ENCODE measurements around the gene GNB2.

The GNB2 gene

DNA sequence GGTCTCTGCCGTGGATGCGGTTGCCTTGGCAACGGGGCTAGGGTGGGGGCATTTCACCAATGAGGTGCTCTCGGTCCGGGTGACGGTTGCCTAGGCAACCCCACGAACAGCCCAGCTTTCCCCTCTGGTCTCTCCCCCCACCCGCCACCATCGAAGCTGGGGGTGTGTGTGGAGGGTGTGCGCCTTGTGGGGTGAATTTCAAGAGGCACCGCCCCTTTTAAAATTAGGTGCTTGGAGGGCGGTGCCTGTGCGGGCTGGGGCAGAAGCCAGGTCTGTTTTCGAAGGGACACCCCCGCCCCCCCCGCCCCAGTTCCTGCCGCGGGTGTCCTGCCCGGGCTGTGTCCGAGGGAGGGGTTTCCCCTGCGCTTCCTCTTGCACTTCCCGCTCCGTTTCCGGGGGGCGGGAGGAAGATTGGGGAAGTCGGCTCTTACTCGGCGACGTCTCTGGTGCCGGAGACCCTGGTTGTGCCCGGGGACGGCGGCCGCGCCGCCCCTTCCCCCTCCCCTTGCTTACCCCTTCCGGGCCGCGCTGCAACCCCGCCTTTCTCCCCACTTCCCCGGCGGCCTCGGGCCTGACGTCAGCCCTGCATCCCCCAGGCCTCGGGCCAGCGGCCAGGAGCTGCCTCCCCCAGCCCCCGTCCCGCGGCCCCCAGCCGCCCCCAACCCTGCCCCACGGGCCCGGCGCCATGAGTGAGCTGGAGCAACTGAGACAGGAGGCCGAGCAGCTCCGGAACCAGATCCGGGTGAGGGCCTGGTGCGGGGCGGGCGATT lies 2.2 kb downstream of the GNB2 start:
- DNase-seq (ENCODE audit: low spot score) (peak; percentile 80), ATAC-seq (ENCODE audit: low read depth) (peak; percentile 30)
- Histone ChIP-seq H3K27me3 (ENCODE audit: insufficient read depth, poor library complexity, severe bottlenecking) (no peaks in the 10 kb centered on the region), H3K36me3 (ENCODE audit: low read depth) (peaks cover 42% of the 10 kb centered on the region), H3K4me1 (ENCODE audit: insufficient read depth, poor library complexity, severe bottlenecking) (no peaks in the 10 kb centered on the region), H3K27ac (ENCODE audit: poor library complexity, severe bottlenecking) (peak overlapping the region; percentile 75), H3K4me3 (ENCODE audit: severe bottlenecking) (peak overlapping the region; percentile 92), H3K9me3 (ENCODE audit: severe bottlenecking) (no peaks in the 10 kb centered on the region)
- TF ChIP-seq, protein P1, sequence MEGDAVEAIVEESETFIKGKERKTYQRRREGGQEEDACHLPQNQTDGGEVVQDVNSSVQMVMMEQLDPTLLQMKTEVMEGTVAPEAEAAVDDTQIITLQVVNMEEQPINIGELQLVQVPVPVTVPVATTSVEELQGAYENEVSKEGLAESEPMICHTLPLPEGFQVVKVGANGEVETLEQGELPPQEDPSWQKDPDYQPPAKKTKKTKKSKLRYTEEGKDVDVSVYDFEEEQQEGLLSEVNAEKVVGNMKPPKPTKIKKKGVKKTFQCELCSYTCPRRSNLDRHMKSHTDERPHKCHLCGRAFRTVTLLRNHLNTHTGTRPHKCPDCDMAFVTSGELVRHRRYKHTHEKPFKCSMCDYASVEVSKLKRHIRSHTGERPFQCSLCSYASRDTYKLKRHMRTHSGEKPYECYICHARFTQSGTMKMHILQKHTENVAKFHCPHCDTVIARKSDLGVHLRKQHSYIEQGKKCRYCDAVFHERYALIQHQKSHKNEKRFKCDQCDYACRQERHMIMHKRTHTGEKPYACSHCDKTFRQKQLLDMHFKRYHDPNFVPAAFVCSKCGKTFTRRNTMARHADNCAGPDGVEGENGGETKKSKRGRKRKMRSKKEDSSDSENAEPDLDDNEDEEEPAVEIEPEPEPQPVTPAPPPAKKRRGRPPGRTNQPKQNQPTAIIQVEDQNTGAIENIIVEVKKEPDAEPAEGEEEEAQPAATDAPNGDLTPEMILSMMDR (IDR thresholded peaks at IDR 0.05; ENCODE audit: poor library complexity, severe bottlenecking), result no peak

DNA sequence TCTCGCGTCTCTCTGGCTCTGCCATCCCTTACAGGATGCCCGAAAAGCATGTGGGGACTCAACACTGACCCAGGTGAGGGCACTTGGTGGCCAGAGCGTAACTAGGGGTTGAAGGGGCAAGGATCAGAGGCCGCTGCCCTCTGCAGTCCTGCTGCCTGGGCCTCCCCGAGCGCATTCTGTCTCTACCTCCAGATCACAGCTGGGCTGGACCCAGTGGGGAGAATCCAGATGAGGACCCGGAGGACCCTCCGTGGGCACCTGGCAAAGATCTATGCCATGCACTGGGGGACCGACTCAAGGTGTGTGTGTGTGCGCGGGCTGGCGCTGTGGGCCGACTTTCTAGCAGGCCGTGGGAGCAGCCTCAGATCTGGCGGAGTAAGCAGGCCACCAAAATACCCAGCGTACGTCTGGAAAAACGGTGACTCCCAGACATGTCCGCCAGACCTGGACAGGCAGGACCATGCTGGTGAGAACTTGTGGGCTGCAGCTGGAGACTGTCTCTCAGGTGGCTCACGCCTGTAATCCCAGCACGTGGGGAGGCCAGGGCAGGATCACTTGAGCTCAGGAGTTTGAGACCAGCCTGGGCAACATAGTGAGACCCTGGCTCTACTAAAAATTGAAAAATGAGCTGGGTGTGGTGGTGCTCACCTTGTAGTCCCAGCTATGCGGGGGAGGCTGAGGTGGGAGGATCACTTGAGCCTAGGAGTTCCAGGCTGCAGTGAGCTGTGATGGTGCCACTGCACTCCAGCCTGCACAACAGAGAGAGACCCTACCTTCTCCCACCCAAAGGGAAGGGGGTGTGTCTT lies 3.2 kb downstream of the GNB2 start:
- peaks cover 48% of the 10 kb centered on the region for H3K36me3 ChIP-seq (ENCODE audit: low read depth)

DNA sequence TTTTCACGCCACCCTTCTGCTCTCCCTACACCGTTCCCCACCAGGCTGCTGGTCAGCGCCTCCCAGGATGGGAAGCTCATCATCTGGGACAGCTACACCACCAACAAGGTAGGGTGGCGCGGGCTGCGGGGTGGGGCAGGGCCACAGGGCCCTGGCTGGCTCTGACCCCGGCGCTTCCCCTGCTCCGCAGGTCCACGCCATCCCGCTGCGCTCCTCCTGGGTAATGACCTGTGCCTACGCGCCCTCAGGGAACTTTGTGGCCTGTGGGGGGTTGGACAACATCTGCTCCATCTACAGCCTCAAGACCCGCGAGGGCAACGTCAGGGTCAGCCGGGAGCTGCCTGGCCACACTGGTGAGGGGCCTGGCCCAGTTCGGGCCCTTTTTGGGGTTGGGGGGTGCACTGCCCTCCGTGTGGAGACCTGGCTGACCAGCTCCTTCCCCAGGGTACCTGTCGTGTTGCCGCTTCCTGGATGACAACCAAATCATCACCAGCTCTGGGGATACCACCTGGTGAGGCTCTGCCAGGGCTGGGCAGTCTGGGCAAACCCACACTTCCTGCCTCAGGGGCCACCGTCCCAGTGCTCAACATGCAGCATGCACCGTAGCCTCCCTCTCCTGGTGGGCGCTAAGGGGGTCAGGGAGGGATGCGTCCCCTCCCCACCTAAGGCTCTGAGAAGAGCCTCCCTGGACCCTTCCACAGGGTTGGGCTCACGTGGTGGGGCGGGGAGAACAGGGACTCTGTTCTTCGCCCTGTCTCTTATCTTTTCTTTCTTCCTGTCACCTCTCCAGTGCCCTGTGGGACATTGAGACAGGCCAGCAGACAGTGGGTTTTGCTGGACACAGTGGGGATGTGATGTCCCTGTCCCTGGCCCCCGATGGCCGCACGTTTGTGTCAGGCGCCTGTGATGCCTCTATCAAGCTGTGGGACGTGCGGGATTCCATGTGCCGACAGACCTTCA lies 4.0 kb downstream of the GNB2 start:
- peaks cover 55% of the 10 kb centered on the region for H3K36me3 ChIP-seq (ENCODE audit: low read depth)
- TF ChIP-seq, protein P1 (IDR thresholded peaks at IDR 0.05; ENCODE audit: poor library complexity, severe bottlenecking), result no peak

More for the DNA sequence above, 3.2 kb downstream of the GNB2 start:
- no peak for DNase-seq (ENCODE audit: low spot score)
- TF ChIP-seq, protein P1 (IDR thresholded peaks at IDR 0.05; ENCODE audit: poor library complexity, severe bottlenecking), result no peak
- H3K27ac ChIP-seq (ENCODE audit: poor library complexity, severe bottlenecking), result peak overlapping the region; percentile 75
- no peak overlapping the region for H3K4me3 ChIP-seq (ENCODE audit: severe bottlenecking)
- no peaks in the 10 kb centered on the region for H3K9me3 ChIP-seq (ENCODE audit: severe bottlenecking)
- no peaks in the 10 kb centered on the region for H3K27me3 ChIP-seq (ENCODE audit: insufficient read depth, poor library complexity, severe bottlenecking)
- no peak for ATAC-seq (ENCODE audit: low read depth)
- H3K4me1 ChIP-seq (ENCODE audit: insufficient read depth, poor library complexity, severe bottlenecking), result no peaks in the 10 kb centered on the region

DNA sequence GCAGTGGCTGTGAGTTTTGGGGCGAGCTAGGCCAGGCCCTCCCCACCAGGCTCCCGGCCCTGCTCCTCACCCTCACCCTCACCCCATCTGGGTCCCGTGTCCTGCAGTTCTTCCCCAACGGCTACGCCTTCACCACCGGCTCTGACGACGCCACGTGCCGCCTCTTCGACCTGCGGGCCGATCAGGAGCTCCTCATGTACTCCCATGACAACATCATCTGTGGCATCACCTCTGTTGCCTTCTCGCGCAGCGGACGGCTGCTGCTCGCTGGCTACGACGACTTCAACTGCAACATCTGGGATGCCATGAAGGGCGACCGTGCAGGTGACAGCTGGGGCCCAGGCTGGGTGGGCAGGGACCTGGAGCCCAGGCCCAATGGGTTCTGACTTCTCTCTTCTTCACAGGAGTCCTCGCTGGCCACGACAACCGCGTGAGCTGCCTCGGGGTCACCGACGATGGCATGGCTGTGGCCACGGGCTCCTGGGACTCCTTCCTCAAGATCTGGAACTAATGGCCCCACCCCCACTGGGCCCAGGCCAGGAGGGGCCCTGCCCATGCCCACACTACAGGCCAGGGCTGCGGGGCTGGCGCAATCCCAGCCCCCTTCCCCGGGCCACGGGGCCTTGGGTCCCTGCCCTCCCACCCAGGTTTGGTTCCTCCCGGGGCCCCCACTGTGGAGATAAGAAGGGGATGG lies 4.9 kb downstream of the GNB2 start:
- Histone ChIP-seq H3K27ac (ENCODE audit: poor library complexity, severe bottlenecking) (peak overlapping the region; percentile 6), H3K36me3 (ENCODE audit: low read depth) (peaks cover 63% of the 10 kb centered on the region), H3K9me3 (ENCODE audit: severe bottlenecking) (no peaks in the 10 kb centered on the region), H3K4me1 (ENCODE audit: insufficient read depth, poor library complexity, severe bottlenecking) (no peaks in the 10 kb centered on the region), H3K4me3 (ENCODE audit: severe bottlenecking) (no peak overlapping the region), H3K27me3 (ENCODE audit: insufficient read depth, poor library complexity, severe bottlenecking) (no peaks in the 10 kb centered on the region)
- no peak for ATAC-seq (ENCODE audit: low read depth)
- TF ChIP-seq, protein P1 (IDR thresholded peaks at IDR 0.05; ENCODE audit: poor library complexity, severe bottlenecking), result no peak
- DNase-seq (ENCODE audit: low spot score), result no peak

More for the DNA sequence above, 4.0 kb downstream of the GNB2 start:
- DNase-seq (ENCODE audit: low spot score), result no peak
- no peak overlapping the region for H3K27ac ChIP-seq (ENCODE audit: poor library complexity, severe bottlenecking)
- ATAC-seq (ENCODE audit: low read depth), result no peak
- H3K4me3 ChIP-seq (ENCODE audit: severe bottlenecking), result no peak overlapping the region
- no peaks in the 10 kb centered on the region for H3K9me3 ChIP-seq (ENCODE audit: severe bottlenecking)
- H3K27me3 ChIP-seq (ENCODE audit: insufficient read depth, poor library complexity, severe bottlenecking), result no peaks in the 10 kb centered on the region
- no peaks in the 10 kb centered on the region for H3K4me1 ChIP-seq (ENCODE audit: insufficient read depth, poor library complexity, severe bottlenecking)
